ENCODE data around the gene ZCWPW1.

Gene ZCWPW1

DNA sequence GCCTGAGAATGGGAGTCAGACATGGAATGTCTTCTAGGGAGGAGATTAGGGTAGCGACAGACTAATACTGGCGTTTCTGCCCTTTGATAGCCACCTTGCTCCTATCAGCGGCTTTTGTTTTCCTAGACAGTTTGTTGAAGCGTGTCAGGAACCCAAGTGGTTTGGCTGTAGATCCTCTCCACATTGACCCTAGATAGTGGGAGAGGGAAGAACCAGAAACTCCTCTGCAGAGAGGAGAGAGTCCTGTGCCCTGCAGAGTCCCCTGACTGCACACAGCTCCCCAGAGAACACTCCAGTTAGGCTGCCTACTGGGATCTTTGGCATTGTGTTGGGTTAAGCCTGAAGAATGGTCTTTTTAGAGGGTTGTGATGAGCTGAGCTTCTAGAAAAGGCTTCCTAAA lies 3.5 kb upstream of the ZCWPW1 start:
- no peak for DNase-seq (ENCODE audit: low spot score)

DNA sequence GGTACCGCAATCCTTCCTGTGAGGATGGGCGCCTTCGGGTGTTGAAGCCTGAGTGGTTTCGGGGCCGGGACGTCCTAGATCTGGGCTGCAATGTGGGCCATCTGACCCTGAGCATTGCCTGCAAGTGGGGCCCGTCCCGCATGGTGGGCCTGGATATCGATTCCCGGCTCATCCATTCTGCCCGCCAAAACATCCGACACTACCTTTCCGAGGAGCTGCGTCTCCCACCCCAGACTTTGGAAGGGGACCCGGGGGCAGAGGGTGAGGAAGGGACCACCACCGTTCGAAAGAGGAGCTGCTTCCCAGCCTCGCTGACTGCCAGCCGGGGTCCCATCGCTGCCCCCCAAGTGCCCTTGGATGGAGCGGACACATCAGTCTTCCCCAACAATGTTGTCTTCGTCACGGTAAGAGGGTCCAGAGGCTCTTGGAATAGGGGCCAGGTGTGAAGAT lies 2.8 kb upstream of the ZCWPW1 start:
- no peak for DNase-seq (ENCODE audit: low spot score)

DNA sequence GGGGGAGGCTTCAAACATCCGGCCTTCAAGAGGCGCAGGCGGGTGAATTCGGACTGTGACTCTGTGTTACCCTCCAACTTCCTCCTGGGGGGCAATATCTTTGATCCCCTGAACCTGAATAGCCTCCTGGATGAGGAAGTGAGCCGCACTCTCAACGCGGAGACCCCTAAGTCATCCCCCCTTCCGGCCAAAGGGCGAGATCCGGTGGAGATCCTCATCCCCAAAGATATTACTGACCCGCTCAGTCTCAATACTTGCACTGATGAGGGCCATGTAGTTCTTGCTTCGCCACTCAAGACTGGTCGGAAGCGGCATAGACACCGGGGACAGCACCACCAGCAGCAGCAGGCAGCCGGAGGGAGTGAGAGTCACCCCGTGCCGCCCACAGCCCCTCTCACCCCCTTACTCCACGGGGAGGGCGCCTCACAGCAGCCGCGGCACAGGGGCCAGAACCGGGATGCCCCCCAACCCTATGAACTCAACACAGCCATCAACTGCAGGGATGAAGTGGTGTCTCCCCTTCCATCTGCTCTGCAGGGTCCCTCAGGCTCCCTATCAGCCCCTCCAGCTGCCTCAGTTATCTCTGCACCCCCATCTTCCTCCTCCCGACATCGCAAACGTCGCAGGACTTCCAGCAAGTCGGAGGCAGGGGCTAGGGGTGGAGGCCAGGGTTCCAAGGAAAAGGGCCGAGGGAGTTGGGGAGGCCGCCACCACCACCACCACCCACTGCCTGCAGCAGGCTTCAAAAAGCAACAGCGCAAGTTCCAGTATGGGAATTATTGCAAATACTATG lies 2.2 kb upstream of the ZCWPW1 start:
- DNase-seq (ENCODE audit: low spot score): peak; percentile 25

DNA sequence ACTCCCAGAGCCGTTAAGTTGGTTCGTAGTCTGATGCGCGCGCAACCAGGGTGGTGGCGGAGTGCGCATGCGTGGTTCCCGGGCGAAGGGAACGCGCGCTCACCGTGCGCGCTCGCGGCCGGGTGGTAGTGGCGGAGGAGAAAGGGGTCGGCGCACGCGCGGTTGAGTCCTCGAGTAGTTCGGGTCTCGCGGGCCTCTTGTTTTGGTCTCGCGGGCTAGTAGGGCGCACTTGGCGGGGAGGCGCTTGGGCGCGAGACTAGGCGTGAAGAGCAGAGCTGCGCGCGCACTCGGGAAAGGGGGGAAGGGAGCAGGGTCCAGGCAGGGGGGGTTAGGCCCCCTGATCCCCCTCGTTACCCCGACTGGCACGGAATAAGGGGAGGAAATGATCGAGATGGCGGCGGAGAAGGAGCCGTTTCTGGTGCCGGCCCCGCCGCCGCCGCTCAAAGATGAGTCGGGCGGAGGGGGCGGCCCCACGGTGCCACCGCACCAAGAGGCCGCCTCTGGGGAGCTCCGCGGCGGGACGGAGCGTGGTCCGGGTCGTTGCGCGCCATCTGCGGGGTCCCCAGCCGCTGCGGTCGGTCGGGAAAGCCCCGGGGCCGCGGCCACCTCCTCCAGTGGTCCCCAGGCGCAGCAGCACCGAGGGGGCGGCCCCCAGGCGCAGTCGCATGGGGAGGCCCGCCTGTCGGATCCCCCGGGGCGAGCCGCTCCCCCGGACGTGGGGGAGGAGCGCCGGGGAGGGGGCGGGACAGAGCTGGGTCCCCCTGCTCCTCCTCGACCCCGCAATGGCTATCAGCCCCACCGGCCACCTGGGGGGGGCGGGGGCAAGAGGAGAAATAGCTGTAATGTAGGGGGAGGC lies 1.4 kb upstream of the ZCWPW1 start, which contains the start of gene MEPCE:
TSS of gene MEPCE (plus strand) at position 195 of the 856 bp plus-strand sequence. CDS start at position 383, 188 bp downstream.
- peak; percentile 99 for DNase-seq (ENCODE audit: low spot score)

DNA sequence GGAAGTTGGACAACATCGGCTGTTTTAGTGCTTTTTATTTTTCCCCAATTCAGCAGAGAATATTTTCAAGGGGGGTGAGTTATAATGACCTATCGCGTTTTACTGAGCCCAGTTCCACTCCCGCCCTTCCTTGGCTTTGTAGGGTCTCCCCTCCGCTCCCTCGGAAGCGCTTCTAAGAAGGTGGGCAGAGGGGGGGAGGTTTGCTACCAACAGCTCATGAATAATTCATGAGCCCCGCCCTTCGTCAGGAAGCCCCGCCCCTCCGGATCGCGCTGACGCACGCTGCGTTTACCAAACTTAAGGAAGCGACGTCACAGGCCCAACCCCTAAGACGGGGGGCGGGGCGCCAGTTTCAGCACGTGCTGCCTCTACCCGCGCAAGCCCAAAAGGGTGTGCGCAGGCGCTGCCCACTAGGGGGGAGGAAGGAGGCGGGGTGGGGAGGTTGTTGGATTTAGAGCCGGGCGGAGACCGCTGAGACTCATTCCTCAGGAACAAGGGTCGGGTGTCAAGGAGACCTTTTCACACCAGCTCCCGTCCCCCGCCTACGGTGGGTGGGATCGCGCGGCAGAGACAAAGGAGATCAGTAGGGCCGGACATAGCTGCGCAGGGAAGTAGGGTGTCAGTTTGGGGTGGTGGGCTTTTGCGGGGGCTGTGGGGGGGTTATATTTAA lies 599 bp upstream of the ZCWPW1 start:
- peak; percentile 96 for DNase-seq (ENCODE audit: low spot score)

DNA sequence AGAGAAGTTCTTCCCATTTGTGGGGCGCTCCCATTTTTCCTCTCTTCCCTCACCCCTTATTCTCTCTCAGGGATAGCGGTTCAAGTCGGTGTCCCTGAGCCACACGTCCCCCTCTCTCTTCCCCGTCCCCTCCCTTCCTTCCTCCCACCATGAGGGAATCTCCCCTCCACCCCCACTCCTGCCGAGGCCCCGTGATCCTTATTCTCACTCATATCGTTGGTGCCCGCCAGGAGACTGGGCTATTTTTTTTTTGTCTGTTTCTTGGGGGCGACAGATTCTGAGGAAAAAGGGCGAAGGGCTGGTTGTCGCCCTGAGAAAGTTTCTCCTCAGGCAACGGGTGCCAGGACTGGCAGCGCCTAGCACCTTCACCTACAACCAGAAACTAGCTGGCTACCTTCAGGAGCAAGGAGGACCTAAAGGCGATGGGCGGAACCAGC lies 723 bp downstream of the ZCWPW1 start:
- no peak for DNase-seq (ENCODE audit: low spot score)

DNA sequence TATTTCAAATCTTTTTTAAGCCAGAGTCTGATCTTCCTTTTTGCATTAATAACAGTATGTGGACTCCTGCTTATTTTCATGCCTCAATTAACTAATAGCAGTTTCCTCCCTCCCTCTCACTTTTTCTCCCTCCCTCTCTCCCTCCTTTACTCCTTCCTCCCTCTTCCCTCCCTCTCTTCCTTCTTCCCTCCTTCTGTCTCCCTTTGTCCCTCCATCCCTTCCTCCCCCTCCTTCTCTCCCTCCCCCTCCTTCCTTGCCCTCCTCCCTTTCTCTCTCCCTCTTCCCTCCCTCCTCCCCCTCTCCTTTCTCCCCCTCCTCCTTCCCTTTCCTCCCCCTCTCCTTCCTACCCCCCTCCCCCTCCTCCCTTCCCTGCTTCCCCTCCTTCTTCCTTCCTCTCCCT lies 2.0 kb downstream of the ZCWPW1 start:
- no peak for DNase-seq (ENCODE audit: low spot score)

DNA sequence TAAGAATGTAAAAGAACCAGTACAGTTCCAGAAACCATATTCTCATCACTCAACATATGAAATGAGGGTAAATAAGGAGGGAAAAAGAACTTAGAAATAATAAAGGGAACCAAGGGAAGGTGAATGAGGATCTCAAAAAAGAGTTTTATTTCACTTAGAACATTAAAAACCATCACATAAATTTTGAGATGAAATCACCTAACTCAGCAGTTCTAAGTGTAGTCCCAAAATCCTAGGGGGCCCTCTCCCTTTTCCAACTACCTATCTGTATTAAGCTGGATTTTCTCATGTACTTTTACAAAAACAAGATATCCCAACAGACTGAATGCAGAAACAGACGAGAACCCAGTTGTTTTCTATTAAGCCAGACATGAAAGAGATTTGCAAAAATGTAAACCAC lies 3.2 kb downstream of the ZCWPW1 start:
- DNase-seq (ENCODE audit: low spot score): no peak

DNA sequence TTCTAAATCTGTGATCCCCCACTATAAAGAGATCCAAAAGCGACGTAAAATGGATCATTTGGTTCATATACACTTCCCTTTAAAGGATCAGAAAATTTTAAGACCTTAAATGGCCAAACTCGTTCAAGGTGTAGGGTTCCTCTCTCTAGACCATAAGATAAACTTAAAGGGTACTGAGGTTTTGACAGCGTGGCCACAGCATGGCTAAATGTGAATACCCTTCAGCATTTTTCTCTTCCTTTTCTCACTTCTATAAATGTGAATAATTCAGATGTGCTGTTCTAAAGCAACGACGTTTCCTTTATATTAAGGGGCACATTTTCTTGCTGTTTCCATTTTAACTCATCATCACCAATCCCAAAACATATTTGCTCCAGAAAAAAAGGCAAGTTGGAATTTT lies 5.2 kb downstream of the ZCWPW1 start:
- no peak for DNase-seq (ENCODE audit: low spot score)

DNA sequence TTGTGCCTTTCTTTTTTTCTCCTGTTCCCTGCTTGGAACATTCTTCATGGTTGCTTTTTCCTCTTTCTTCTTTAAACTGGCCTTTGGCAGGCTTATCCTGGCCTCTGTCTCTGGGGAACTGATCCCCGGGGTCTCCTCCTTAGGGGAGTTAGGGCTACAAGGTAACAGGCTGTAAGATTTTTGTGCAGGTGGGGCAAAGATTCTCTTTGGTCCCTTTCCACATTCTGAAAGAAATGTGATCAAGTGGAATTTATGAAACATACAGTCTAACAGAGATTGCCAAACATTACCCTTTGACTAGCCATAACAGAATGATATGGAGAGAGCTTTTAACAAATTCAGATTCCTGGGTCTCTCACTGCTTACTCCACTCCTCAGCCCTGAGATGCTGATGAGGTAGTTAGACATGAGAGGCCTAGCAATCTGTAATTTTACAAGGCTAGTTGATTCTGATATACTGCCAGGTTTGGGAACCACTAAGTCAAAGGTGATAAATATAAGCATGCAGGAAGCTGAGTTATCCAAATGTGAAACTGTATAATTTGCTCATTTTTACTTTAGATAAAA lies 8.8 kb downstream of the ZCWPW1 start:
- no peak for DNase-seq (ENCODE audit: low spot score)

DNA sequence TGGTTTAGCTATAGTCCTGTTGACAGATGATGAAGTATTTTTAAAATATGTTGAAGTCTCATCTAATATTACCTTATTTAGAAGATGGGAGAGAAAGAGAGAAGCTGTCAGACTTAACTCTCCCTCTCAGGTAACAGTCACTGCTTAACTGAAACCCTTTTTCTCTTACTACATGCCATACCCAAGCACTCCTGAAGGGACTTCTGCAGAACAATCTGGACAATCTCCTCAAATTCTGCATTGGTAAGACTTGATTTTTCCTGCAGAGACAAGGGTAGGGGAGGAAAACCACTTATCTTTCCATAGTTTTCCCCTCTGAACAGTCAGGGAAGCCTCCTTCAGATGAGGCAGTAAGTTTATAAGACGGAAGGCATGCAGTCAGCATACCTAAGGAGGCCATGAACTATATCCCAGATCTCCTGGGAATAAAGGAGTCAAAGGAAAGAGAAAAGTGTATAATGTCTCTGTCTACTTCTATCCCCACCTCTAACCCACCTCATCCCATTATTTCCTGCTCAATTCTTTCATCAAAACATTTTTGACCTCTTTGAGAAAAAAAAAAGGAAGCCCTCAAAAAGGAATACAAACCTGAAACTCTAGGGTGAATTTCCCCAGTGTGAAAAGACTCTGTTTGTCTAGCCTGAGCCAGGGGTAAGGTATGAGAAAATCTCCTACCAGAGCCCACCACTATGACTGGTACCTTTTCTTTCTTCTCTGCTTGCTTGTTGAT lies 9.4 kb downstream of the ZCWPW1 start:
- no peak for DNase-seq (ENCODE audit: low spot score)

DNA sequence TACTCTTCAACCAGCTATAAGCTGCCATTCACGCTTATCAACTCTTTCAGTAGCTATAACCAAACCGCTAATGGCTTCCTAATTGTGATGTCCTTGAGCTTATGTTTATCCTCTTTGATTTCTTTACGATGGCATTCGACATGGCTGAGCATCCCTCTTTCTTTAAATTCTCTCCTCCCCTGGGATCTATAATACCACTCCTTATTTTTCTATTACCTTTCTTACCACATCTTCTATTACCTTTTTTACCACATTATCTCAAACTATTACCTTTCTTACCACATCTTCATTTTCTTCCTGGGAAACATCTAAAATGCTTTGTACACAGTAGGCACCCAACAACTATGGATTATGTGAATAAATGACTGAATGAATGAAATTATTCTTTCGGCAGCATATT lies 13.1 kb downstream of the ZCWPW1 start:
- DNase-seq (ENCODE audit: low spot score): no peak

DNA sequence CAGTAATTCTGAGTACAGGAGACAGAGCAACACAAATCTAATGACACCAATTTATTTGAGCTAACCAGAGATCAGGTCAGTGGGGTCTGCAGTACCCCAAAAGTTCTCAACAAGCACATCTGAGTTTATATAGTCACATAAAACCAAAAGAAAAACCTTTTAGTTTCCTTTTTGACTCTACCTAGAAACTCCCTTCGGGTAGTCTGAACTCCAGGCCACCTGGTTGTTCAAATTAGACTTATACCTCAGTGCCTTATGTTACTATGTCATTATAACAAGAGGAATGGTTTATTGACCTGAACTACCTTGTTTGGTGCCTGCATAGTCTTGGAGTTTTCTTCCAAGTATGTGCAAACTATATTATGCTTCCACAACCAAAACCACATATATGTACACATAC lies 14.6 kb downstream of the ZCWPW1 start:
- no peak for DNase-seq (ENCODE audit: low spot score)

DNA sequence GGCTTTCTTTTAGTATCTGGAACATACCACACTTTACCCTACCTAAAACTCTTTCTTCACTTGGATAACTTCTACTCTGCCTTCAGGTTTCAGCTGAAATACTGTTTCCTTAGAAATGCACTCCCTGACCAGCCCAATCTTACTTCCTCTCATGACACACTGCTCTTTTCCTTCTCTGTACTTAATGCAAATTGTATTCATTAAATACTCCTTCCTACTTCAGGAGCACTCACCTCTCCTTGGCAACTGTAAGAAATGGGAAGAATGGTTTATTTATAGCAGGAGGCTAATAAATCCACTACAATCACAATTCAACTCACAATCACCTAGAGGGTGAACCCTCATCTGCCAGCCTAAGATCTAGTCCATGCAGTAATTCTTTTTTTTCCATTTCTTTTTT lies 15.2 kb downstream of the ZCWPW1 start:
- no peak for DNase-seq (ENCODE audit: low spot score)

DNA sequence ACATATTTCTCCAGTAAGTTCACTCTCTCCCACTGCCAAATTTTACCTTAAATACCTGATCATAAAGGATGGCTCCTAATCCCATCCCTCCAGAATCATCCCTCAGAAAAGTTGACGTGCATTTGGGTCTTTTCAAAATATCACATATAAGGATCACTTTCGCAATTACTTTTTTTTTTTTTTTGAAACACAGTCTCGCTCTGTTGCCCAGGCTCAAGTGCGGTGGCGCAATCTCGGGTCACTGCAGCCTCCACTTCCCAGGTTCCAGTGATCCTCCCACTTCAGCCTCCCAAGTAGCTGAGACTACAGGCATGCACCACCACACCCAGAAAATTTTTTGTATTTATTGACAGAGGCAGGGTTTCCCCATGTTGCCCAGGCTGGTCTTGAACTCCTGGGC lies 17.4 kb downstream of the ZCWPW1 start:
- no peak for DNase-seq (ENCODE audit: low spot score)

DNA sequence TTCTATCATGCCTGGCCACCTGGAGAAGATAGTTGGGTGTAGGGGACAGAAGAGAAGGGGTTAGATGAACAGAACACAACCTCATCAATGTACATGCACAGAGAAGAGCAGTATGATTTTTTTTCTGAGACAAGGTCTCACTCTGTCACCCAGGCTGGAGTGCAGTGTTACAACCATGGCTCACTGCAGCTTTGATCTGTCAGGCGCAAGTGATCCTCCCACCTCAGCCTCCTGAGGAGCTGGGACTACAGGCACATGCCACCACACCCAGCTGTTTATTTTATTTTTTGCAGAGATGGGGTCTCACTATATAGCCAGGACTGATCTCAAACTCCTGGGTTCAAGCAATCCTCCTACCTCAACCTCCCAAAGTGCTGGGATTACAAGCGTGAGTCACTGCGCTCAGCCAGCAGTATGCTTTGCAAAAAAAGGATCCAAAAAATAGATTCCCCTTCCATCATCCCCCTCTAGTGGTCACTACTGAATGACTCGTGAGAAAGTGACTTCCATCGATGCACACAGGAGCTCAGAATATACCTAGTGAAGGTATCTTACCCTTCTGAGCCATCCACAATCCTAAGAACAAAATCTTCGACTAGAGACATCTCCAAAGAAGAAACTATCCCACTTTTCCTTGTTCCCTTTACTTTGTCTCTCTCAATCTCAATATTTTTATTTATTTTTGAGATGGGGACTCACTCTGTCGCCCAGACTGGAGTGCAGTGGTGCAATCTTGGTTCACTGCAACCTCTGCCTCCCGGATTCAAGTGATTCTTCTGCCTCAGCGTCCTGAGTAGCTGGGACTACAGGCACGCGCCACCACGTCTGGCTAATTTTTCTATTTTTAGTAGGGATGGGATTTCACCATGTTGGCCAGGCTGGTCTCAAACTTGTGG lies 21.0 kb downstream of the ZCWPW1 start:
- no peak for DNase-seq (ENCODE audit: low spot score)

DNA sequence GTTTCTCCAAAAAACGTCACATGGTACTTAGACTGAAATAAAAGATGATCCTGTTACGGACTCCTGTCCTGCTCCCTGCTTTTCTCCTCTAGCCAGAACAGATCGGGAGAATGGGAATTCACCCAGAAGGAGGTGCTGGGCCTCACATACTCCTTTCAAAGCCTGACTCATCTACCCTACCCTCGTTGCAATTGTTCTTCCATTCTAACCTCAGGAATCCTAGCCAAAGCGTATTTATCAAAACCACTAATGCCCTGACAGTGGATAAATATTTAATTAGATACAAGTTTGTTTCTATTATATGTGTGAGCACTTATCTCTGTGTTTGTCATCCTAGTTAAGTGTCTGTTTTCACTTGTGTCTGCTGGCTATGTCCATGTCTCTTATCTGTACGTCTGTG lies 21.7 kb downstream of the ZCWPW1 start:
- no peak for DNase-seq (ENCODE audit: low spot score)

DNA sequence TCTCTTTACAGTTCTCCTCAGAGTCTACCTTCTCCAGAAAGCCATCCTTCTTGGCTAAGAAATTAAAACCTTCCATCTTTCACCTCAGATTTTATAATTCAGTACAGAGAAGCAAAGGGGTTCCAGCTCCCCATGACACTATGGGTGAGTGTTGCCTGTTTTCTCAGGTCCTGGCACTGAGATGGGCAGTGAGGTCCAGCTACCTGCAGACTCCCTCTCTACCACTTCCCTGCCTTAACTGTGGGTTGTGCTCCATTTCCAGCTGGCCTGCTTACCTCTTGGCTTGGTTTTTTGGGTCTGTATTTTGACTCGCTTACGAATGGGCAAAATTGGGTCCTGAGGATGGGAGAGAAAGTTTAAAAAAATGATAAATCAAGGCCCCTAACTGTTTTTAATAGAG lies 26.3 kb downstream of the ZCWPW1 start:
- no peak for DNase-seq (ENCODE audit: low spot score)

DNA sequence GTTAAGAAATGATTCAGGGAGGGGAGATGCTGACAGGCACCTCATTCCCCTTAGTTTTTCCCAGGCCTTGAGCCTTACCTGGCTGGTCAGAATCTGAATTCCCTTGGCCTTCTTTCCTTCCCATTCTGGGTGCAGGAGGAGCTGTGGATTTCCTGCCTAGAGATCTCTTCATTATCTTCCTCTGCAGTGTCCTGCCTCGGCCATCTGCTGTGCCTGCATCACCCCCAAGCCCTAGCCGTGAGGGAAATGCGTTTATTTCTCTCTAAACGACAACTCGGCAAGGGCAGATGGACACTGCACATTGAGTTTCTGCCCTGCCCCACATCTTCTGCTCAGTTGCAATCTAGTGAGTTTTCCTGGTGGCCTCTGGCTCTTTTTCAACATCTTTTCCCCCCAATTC lies 26.7 kb downstream of the ZCWPW1 start:
- DNase-seq (ENCODE audit: low spot score): no peak

DNA sequence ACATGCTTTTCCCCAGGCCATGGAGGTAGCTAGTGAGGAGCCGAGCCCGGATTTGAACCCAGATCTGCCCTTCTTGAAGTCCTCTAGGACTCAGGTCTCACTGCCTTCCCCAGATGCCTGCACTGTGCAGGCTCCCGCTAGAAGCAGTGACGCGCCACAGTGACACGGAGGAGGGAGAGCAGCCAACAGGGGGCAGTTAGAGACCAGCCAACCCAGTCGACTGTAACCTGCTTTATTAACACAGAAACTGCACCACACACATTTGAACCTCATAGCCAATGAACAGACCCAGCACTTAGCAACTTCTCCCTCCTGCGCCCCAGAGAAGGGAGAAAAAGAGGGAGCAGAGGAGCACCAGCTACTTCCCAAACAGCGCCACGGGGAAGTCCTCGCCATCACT lies 27.8 kb downstream of the ZCWPW1 start:
- no peak for DNase-seq (ENCODE audit: low spot score)

DNA sequence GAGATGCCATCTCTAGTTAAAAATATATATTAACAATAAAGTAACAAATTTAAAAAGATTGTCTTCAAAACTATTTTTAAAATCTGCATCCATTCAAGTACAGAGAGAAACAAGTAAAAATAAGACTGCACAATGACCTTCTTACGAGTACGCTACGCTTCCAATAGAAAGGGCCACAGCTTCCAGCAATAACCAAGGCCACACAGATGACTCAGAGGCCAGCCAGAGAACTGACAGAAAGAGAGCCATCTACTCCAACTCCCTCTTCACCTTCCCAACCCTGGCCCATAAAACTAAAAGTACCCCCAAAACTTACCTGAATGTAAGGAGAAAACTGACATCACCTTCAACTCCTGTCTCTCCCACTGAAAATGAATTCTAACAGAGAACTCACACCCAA lies 28.5 kb downstream of the ZCWPW1 start:
- no peak for DNase-seq (ENCODE audit: low spot score)

Measured in HuH-7.5 (cell line).